OCI-LY1 (cell line): ENCODE data around the gene PAFAH1B1.

Experiments
- CTCF ChIP-seq: fragments of 200-600 bp; sonication (generic), shearing (Covaris generic); IDR thresholded peaks from 2 replicates; pipeline ENCODE4 v1.5.1; 2017; ENCODE audit warnings: mild to moderate bottlenecking, antibody characterized with exemption, low read length, moderate library complexity, mixed read lengths
- EZH2 ChIP-seq: fragments of 200-600 bp; sonication (generic), shearing (Covaris generic); IDR thresholded peaks from 2 replicates; pipeline ENCODE4 v1.8.0; 2017; ENCODE audit warnings: borderline replicate concordance, mixed run types, mild to moderate bottlenecking, antibody characterized with exemption, low read length, moderate library complexity, mixed read lengths

GRCh38 chr17:2647957-2648356 is 54.5 kb downstream of the PAFAH1B1 start:
- TF ChIP-seq CTCF (no peak), EZH2 (no peak)
